Natural killer cell (primary cell): ENCODE results near the gene ANKH. TPM values are rescaled to one million over a fixed set of nuclear protein-coding genes. Genes with fewer than 3 reads are reported as not detected.

Experiments used
- ATAC-seq, 3 donors: fragments of 150-1000 bp in 2 of 3; fragments of 200-7000 bp in 1 of 3; cut with Tn5 transposase; 1 replicate in 1 of 3; 2 replicates in 2 of 3; pipeline ENCODE4 v1.10.0; 2021; ENCODE audit warnings: mild to moderate bottlenecking in 2 of 3, moderate library complexity in 2 of 3
- DNase-seq, 2 donors: peaks; one replicate each; pipeline versions ENCODE4 v3.0.0 to v3.0.0-alpha.2; 2013 to 2021; ENCODE audit warnings: mixed read lengths in 1 of 2
- H3K27ac ChIP-seq: one replicate; pipeline ENCODE4 v1.5.1; 2013; ENCODE audit warnings: mild to moderate bottlenecking, low read length
- H3K27me3 ChIP-seq: one replicate; pipeline ENCODE4 v1.6.1; 2013; ENCODE audit warnings: low read length; ENCODE audit not compliant: control insufficient read depth, insufficient read depth
- H3K36me3 ChIP-seq: one replicate; pipeline ENCODE4 v1.6.1; 2013; ENCODE audit warnings: low read length; ENCODE audit not compliant: control insufficient read depth, insufficient read depth
- H3K4me1 ChIP-seq: one replicate; pipeline ENCODE4 v1.6.1; 2013; ENCODE audit warnings: low read length; ENCODE audit not compliant: control insufficient read depth, insufficient read depth
- H3K4me3 ChIP-seq: one replicate; pipeline ENCODE4 v1.5.1; 2013; ENCODE audit warnings: low read length
- H3K9me3 ChIP-seq: one replicate; pipeline ENCODE4 v1.6.1; 2013; ENCODE audit warnings: low read length; ENCODE audit not compliant: control insufficient read depth, insufficient read depth
- H3K27ac Mint-ChIP-seq, 2 donors: one replicate each; pipeline ENCODE4 v1.8.0; 2022; ENCODE audit warnings: mild to moderate bottlenecking in 2 of 2, mixed read lengths in 2 of 2, moderate library complexity in 1 of 2
- H3K27me3 Mint-ChIP-seq, 2 donors: one replicate each; pipeline ENCODE4 v1.8.0; 2022; ENCODE audit warnings: low read depth in 2 of 2, mixed read lengths in 2 of 2
- H3K36me3 Mint-ChIP-seq: one replicate; pipeline ENCODE4 v1.8.0; 2022; ENCODE audit warnings: mixed read lengths
- H3K4me1 Mint-ChIP-seq, 2 donors: one replicate each; pipeline ENCODE4 v1.8.0; 2022; ENCODE audit warnings: mixed read lengths in 2 of 2
- H3K4me3 Mint-ChIP-seq: one replicate; pipeline ENCODE4 v1.8.0; 2022; ENCODE audit warnings: mild to moderate bottlenecking, moderate library complexity, mixed read lengths
- H3K9me3 Mint-ChIP-seq, 2 donors: one replicate each; pipeline ENCODE4 v1.8.0; 2022; ENCODE audit warnings: mixed read lengths in 2 of 2
- CTCF ChIP-seq: fragments of 200-600 bp; IDR thresholded peaks from one replicate; pipeline ENCODE4 v1.8.0; 2022; ENCODE audit warnings: antibody characterized with exemption
- WGBS: methylation state at CpG from one replicate; pipeline ENCODE4 v1.1.7; 2013; ENCODE audit warnings: missing lambda C conversion rate; ENCODE audit not compliant: insufficient coverage; 5-methylcytosine and 5-hydroxymethylcytosine counted together
- intact Hi-C: fragments of 100-400 bp; cut with micrococcal nuclease; formaldehyde crosslinking; loops from one replicate; pipeline ENCODE4 v1.14.2; 2022
- total RNA-seq, 4 donors: library from RNA; stranded (reverse); fragments of 120-200 nt in 1 of 4; gene quantifications; one replicate each; pipeline versions ENCODE4 v1.2.3 to v1.2.4, GENCODE V29; 2013 to 2022

ANKH gene
- total RNA-seq, 3 donors from 2014 or later (not counting 1 experiment from before 2014, with no cell fraction given) = 52.9 to 78.0 (median 63.8) TPM

GRCh38 chr5:14665101-14665822 lies 206.3 kb downstream of the ANKH start:
- Mint-ChIP-seq H3K4me3 (peak overlapping the region; percentile 93), H3K36me3 (no peaks in the 10 kb centered on the region), H3K4me1 (peaks cover 59 to 62% of the 10 kb centered on the region in 2 donors), H3K9me3 (no peaks in the 10 kb centered on the region), H3K27ac (peak overlapping the region; percentile 96 to 98), H3K27me3 (no peaks in the 10 kb centered on the region)
- no peaks in the 10 kb centered on the region for H3K27me3 ChIP-seq
- H3K36me3 ChIP-seq = no peaks in the 10 kb centered on the region
- peaks cover 52% of the 10 kb centered on the region for H3K4me1 ChIP-seq
- H3K9me3 ChIP-seq = no peaks in the 10 kb centered on the region
- ATAC-seq (no peak), DNase-seq (peak in 1 of 2 donors; percentile 59)
- intact Hi-C loops = loop anchor here (5.0 to 10.0 kb wide), 4 partner anchors 42 to 410 kb away; partner anchors contain the start of gene ANKH
- H3K27ac ChIP-seq = peak overlapping the region; percentile 93
- 4% methylated on average over 21 of the region's 21 CpGs for whole genome bisulfite sequencing
- no peak for TF ChIP-seq CTCF
- H3K4me3 ChIP-seq = peak overlapping the region; percentile 82

GRCh38 chr5:14664270-14665100 lies 207.1 kb downstream of the ANKH start, which contains the start of gene OTULIN:
TSS of gene OTULIN (plus strand) at chr5:14664718. CDS start at chr5:14664826, 108 bp downstream.
- no peaks in the 10 kb centered on the region for H3K36me3 ChIP-seq
- Mint-ChIP-seq H3K36me3 (no peaks in the 10 kb centered on the region), H3K27ac (peak within 1 kb of the TSS; percentile 96 to 98), H3K4me3 (peak within 1 kb of the TSS; percentile 93), H3K27me3 (no peaks in the 10 kb centered on the region), H3K4me1 (peaks cover 54 to 57% of the 10 kb centered on the region in 2 donors), H3K9me3 (no peaks in the 10 kb centered on the region)
- peaks cover 50% of the 10 kb centered on the region for H3K4me1 ChIP-seq
- TF ChIP-seq CTCF = no peak
- intact Hi-C loops = loop anchor here (1.0 to 10.0 kb wide), 5 partner anchors 43 to 410 kb away; partner anchors contain the start of gene ANKH
- H3K9me3 ChIP-seq = no peaks in the 10 kb centered on the region
- peak within 1 kb of the TSS; percentile 93 for H3K27ac ChIP-seq
- WGBS = under 1% methylated on average over 115 of the region's 115 CpGs
- H3K4me3 ChIP-seq = peak within 1 kb of the TSS; percentile 82
- ATAC-seq (peak; percentile 67 to 86 (median 79)), DNase-seq (peak; percentile 85 to 95)
- H3K27me3 ChIP-seq = no peaks in the 10 kb centered on the region

DNA sequence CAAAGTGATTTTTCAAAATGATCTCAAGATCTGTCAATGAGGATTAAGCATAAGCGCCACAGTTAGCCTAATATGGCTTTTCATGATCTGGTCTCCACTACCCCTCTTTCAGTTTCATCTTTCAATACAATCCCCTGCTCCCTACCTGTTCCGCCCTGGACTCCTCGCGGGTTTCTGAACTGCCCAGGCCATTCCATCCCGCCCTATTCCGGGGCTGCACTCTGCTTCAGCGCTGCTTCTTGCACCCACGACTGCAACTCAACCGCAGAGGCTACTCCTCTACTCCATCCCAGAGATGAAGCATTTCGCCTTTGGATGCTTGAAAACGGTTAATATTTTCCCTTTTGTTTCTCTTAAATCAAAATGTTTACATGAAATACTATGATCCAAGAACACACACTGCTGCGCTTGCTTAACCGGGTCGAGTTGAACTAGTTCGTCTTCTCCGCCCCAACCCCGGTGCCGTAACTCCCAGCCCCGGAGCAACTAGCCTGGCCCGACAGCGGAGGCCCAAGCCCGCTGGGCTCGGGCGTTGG lies 207.8 kb downstream of the ANKH start:
- Mint-ChIP-seq H3K9me3 (no peaks in the 10 kb centered on the region), H3K4me3 (peak overlapping the region; percentile 87), H3K4me1 (peaks cover 53 to 56% of the 10 kb centered on the region in 2 donors), H3K27ac (peak overlapping the region; percentile 96 to 98), H3K36me3 (no peaks in the 10 kb centered on the region), H3K27me3 (no peaks in the 10 kb centered on the region)
- peaks cover 43% of the 10 kb centered on the region for H3K4me1 ChIP-seq
- intact Hi-C loops = loop anchor here (1.0 to 10.0 kb wide), 3 partner anchors 82 to 409 kb away; no protein-coding TSS in a partner anchor
- peak overlapping the region; percentile 93 for H3K27ac ChIP-seq
- DNase-seq (peak in 1 of 2 donors; percentile 52), ATAC-seq (peak in 1 of 3 donors; percentile 6)
- H3K9me3 ChIP-seq = no peaks in the 10 kb centered on the region
- TF ChIP-seq CTCF = no peak
- WGBS = 4% methylated on average over 24 of the region's 24 CpGs
- H3K27me3 ChIP-seq = no peaks in the 10 kb centered on the region
- no peaks in the 10 kb centered on the region for H3K36me3 ChIP-seq
- H3K4me3 ChIP-seq = peak overlapping the region; percentile 82
